NCI-H1436 (cell line): ENCODE results near the gene RNF133.
"Not testable (repeated sequence)": the region's sequence is repeated elsewhere in the genome, so short reads cannot be mapped to it uniquely, and the experiment has no call there.

Experiments
- DNase-seq: peaks from one replicate; lab custom pipeline; 2025; lab: John Stamatoyannopoulos, UW

The RNF133 gene

GRCh38 chr7:122689346-122690109, 9.4 kb downstream of the RNF133 start:
- DNase-seq, result no peak

- no peak for DNase-seq
Measured at GRCh38 chr7:122688400-122688998, 10.4 kb downstream of the RNF133 start.

- no peak for DNase-seq
Measured at GRCh38 chr7:122686360-122686878, 12.5 kb downstream of the RNF133 start.

GRCh38 chr7:122684504-122684903, 14.4 kb downstream of the RNF133 start:
- no peak for DNase-seq

- no peak for DNase-seq
Measured at GRCh38 chr7:122682815-122683550, 15.9 kb downstream of the RNF133 start.

- DNase-seq, result not testable (repeated sequence)
Measured at GRCh38 chr7:122681186-122681585, 17.7 kb downstream of the RNF133 start.

GRCh38 chr7:122679813-122680212, 19.1 kb downstream of the RNF133 start:
- DNase-seq, result no peak

- DNase-seq, result not testable (repeated sequence)
Measured at GRCh38 chr7:122679269-122679709, 19.6 kb downstream of the RNF133 start.

GRCh38 chr7:122677149-122677548, 21.8 kb downstream of the RNF133 start:
- no peak for DNase-seq

GRCh38 chr7:122676466-122676865, 22.5 kb downstream of the RNF133 start:
- DNase-seq, result no peak

GRCh38 chr7:122675621-122676020, 23.3 kb downstream of the RNF133 start:
- no peak for DNase-seq

- no peak for DNase-seq
Measured at GRCh38 chr7:122675011-122675410, 23.9 kb downstream of the RNF133 start.

- no peak for DNase-seq
Measured at GRCh38 chr7:122674502-122674901, 24.4 kb downstream of the RNF133 start.

GRCh38 chr7:122673951-122674350, 25.0 kb downstream of the RNF133 start:
- no peak for DNase-seq

GRCh38 chr7:122672536-122672935, 26.4 kb downstream of the RNF133 start:
- no peak for DNase-seq

GRCh38 chr7:122663733-122664132, 35.2 kb downstream of the RNF133 start:
- DNase-seq, result no peak

- no peak for DNase-seq
Measured at GRCh38 chr7:122658856-122659255, 40.1 kb downstream of the RNF133 start.

- DNase-seq, result no peak
Measured at GRCh38 chr7:122653685-122654084, 45.2 kb downstream of the RNF133 start.

GRCh38 chr7:122652876-122653275, 46.0 kb downstream of the RNF133 start:
- no peak for DNase-seq

- DNase-seq, result no peak
Measured at GRCh38 chr7:122651451-122651850, 47.5 kb downstream of the RNF133 start.
